HepG2 (cell line): ENCODE measurements around the gene SLC25A11. TPM values are rescaled to one million over a fixed set of nuclear protein-coding genes. Genes with fewer than 3 reads are reported as not detected.

Experiments
- ATAC-seq: fragments of 200-7000 bp; cut with Tn5 transposase; 3 replicates; pipeline ENCODE4 v1.9.1; 2020; ENCODE audit warnings: mild to moderate bottlenecking, moderate library complexity
- BruUV-seq: library from RNA; stranded (reverse); fragments of 400-500 nt; replicated peaks from 2 replicates; lab custom pipeline; 2021; lab: Mats Ljungman, UMichigan
- CTCF ChIA-PET: fragments of 300-600 bp; formaldehyde crosslinking; extraction: SDS; loops from one replicate; lab custom pipeline; 2021; ENCODE audit warnings: low total read pairs, inconsistent platforms, low intra/inter-chr PET ratio; lab: Yijun Ruan, JAX
- POLR2A ChIA-PET: fragments of 350-600 bp; sonication (Branson Sonifier 250); formaldehyde crosslinking; loops from one replicate; lab custom pipeline; 2020; ENCODE audit warnings: antibody characterized with exemption, inconsistent platforms; lab: Yijun Ruan, JAX
- DNase-seq: peaks from one replicate; pipeline ENCODE4 v3.0.0-alpha.2; 2015; ENCODE audit warnings: low spot score
- FAIRE-seq: peaks from 3 replicates; lab custom pipeline; 2011; peaks lifted over from hg19 to GRCh38; lab: Jason Lieb, UNC
- H2AFZ ChIP-seq: one replicate; pipeline ENCODE4 v1.6.1; 2011; ENCODE audit warnings: low read length, inconsistent platforms
- H3K27ac ChIP-seq: fragments of 300-600 bp; 3 replicates; pipeline ENCODE4 v1.8.0; 2011; ENCODE audit warnings: mixed run types, mild to moderate bottlenecking, mixed read lengths, low read length, inconsistent platforms; ENCODE audit not compliant: insufficient read depth; ENCODE audit errors: extremely low read length
- H3K27me3 ChIP-seq, 2 experiments: fragments of 200-600 bp in 1 of 2; 2 replicates in 1 of 2; 3 replicates in 1 of 2; pipeline versions ENCODE4 v1.6.0 to v1.8.0; 2011; ENCODE audit warnings: low read length in 2 of 2, mild to moderate bottlenecking in 2 of 2, moderate library complexity in 2 of 2, inconsistent platforms in 1 of 2; ENCODE audit not compliant: insufficient read depth in 2 of 2, control insufficient read depth in 1 of 2
- H3K36me3 ChIP-seq, 2 experiments: fragments of 200-600 bp in 1 of 2; replicated peaks in 1 of 2; 2 replicates in 1 of 2; 3 replicates in 1 of 2; pipeline versions ENCODE4 v1.5.1 to v1.8.0; 2011; ENCODE audit warnings: low read length in 2 of 2, inconsistent platforms in 1 of 2; ENCODE audit not compliant: insufficient read depth in 2 of 2, control insufficient read depth in 1 of 2
- H3K4me1 ChIP-seq: 2 replicates; pipeline ENCODE4 v1.5.1; 2012; ENCODE audit warnings: low read length, inconsistent platforms; ENCODE audit not compliant: insufficient read depth
- H3K4me2 ChIP-seq: 2 replicates; pipeline ENCODE4 v1.6.0; 2011; ENCODE audit warnings: low read depth, low read length, inconsistent platforms
- H3K4me3 ChIP-seq, 3 experiments: fragments of 200-600 bp in 1 of 3; sonication (generic), shearing (Covaris generic) in 1 of 3; replicated peaks in 1 of 3; 2 replicates each; pipeline ENCODE4 v1.5.1; 2011 to 2016; ENCODE audit warnings: low read length in 3 of 3, inconsistent platforms in 2 of 3, low read depth in 2 of 3, mild to moderate bottlenecking in 2 of 3, control low read depth in 1 of 3, mixed read lengths in 1 of 3; ENCODE audit not compliant: insufficient read depth in 1 of 3
- H3K79me2 ChIP-seq: one replicate; pipeline ENCODE4 v1.6.1; 2011; ENCODE audit warnings: low read length, inconsistent platforms; ENCODE audit not compliant: insufficient read depth
- H3K9ac ChIP-seq: 2 replicates; pipeline ENCODE4 v1.6.0; 2011; ENCODE audit warnings: mild to moderate bottlenecking, low read depth, low read length, inconsistent platforms; ENCODE audit not compliant: insufficient read depth
- H3K9me3 ChIP-seq: 2 replicates; pipeline ENCODE4 v1.5.1; 2012; ENCODE audit warnings: mild to moderate bottlenecking, low read length
- H4K20me1 ChIP-seq: 2 replicates; pipeline ENCODE4 v1.6.0; 2011; ENCODE audit warnings: inconsistent platforms, mild to moderate bottlenecking, low read length, moderate library complexity; ENCODE audit not compliant: insufficient read depth
- ASH2L ChIP-seq: fragments of 300-600, 200-600 bp; sonication (generic); IDR thresholded peaks from 2 replicates; pipeline ENCODE4 v1.7.0; 2017; ENCODE audit warnings: low read depth, mild to moderate bottlenecking, moderate library complexity, mixed read lengths, low read length; ENCODE audit not compliant: insufficient read length
- KLF13 ChIP-seq: sonication (generic); formaldehyde crosslinking; IDR thresholded peaks from 2 replicates; pipeline ENCODE4 v1.4.0; 2020; ENCODE audit warnings: mild to moderate bottlenecking, missing genetic modification reagents
- POLR2A ChIP-seq, 2 experiments: IDR thresholded peaks; 2 replicates each; pipeline ENCODE4 v1.6.1; 2011; ENCODE audit warnings: low read depth in 2 of 2, low read length in 2 of 2, mild to moderate bottlenecking in 1 of 2, moderate library complexity in 1 of 2; ENCODE audit not compliant: insufficient read depth in 1 of 2
- ZC3H13 ChIP-seq: sonication (generic); formaldehyde crosslinking; IDR thresholded peaks from 2 replicates; pipeline ENCODE4 v1.8.1; 2023; ENCODE audit warnings: mild to moderate bottlenecking, missing genetic modification reagents, moderate library complexity
- ZNF17 ChIP-seq: sonication (generic); formaldehyde crosslinking; IDR thresholded peaks from 2 replicates; pipeline ENCODE4 v1.5.0; 2020; ENCODE audit warnings: mild to moderate bottlenecking, missing genetic modification reagents
- ZNF556 ChIP-seq: sonication (generic); formaldehyde crosslinking; IDR thresholded peaks from 2 replicates; pipeline ENCODE4 v1.4.0; 2020; ENCODE audit warnings: mild to moderate bottlenecking, missing genetic modification reagents, borderline replicate concordance
- ZNF709 ChIP-seq: sonication (generic); formaldehyde crosslinking; IDR thresholded peaks from 2 replicates; pipeline ENCODE4 v1.5.0; 2020; ENCODE audit warnings: mild to moderate bottlenecking, missing genetic modification reagents
- ZSCAN25 ChIP-seq: sonication (generic); formaldehyde crosslinking; IDR thresholded peaks from 2 replicates; pipeline ENCODE4 v1.8.0; 2022; ENCODE audit warnings: mild to moderate bottlenecking, missing genetic modification reagents
- WGBS: methylation state at CpG from one replicate; pipeline ENCODE4 v1.1.6; 2017; ENCODE audit warnings: low lambda C conversion rate; 5-methylcytosine and 5-hydroxymethylcytosine counted together
- in situ Hi-C: cut with HindIII; loops from 2 replicates; pipeline ENCODE4 v1.10.0; 2017; ENCODE audit warnings: low pct_unique_long_range_greater_than_20kb; ENCODE audit not compliant: extremely low pct_ligation_motif_present
- intact Hi-C: fragments of 100-400 bp; cut with micrococcal nuclease; formaldehyde crosslinking; loops from one replicate; pipeline ENCODE4 v1.10.0; 2022; ENCODE audit not compliant: unreplicated experiment
- polyA plus RNA-seq, 8 experiments: library from polyadenylated mRNA; depleted of rRNA in 3 of 8; stranded (reverse) in 7 of 8; unstranded in 1 of 8; fragments of >200 nt; fragmentation: Illumina TruSeq in 4 of 8; extraction: Trizol in 4 of 8; gene quantifications; 2 replicates each; pipeline versions ENCODE4 v1.2.1 to v1.2.3, GENCODE V29; 2011 to 2016; ENCODE audit warnings: low read depth in 4 of 8, missing spikeins in 1 of 8, mixed read lengths in 1 of 8; ENCODE audit not compliant: insufficient read depth in 1 of 8
- total RNA-seq, 5 experiments: library from RNA; depleted of rRNA; stranded (reverse); fragments of >200 nt; fragmentation: Illumina TruSeq; extraction: Trizol; gene quantifications; 2 replicates each; pipeline ENCODE4 v1.2.3, GENCODE V29; 2016; ENCODE audit warnings: low read depth in 1 of 5
- TF ChIP-seq, protein P1 (sequence below): sonication (generic); formaldehyde crosslinking; IDR thresholded peaks from 2 replicates; pipeline ENCODE4 v1.5.0; 2020; ENCODE audit warnings: mild to moderate bottlenecking, missing genetic modification reagents, borderline replicate concordance
- TF ChIP-seq, protein P2 (sequence below): sonication (generic); formaldehyde crosslinking; IDR thresholded peaks from 2 replicates; pipeline ENCODE4 v1.4.0; 2020; ENCODE audit warnings: mild to moderate bottlenecking, missing genetic modification reagents

Gene SLC25A11
- total and polyA plus RNA-seq, 2 of the 13 experiments (the other 11 are each of a cell fraction or from before 2014, with no cell fraction given) = 35.4 to 47.2 TPM

DNA sequence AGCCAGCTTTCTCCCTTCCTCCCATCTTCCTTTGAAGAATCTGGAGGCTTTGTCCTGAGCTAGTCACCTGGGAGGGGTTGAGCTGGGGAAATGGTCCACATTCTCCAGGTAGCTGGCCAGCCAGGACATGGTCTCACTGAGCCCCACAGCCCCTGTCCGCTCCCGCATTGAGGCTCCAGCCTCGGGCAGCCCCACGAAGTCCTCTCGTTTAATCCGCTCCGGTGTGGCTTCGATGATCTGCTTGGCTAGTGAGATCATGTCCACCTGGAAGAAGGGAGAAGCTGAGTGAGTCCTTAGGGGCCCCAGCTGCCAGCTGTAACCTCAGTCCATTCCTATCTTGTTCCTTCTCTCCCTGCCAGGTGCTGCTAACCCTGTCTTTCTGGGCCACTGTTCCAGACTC is 30.4 kb upstream of the SLC25A11 start:
- WGBS = 97% methylated on average over 8 of the region's 8 CpGs
- intact Hi-C loops (no loop called here), in situ Hi-C loops (no loop called here)
- peak overlapping the region; percentile 82 for H3K4me2 ChIP-seq
- ChIA-PET POLR2A (interaction anchor here (0.9 to 10.5 kb wide), 11 partner anchors 13 to 199 kb away, joined by 3 to 273 read pairs (median 4); partner anchors contain the start of genes CAMTA2, ENO3, PFN1 and RNF167), CTCF (interaction anchor here (0.9 kb wide), 1 partner anchor 61 kb away, joined by 3 read pairs; no protein-coding TSS in a partner anchor)
- no peaks in the 10 kb centered on the region for H3K9me3 ChIP-seq
- H3K36me3 ChIP-seq = peaks cover 0 to 10% of the 10 kb centered on the region in 2 experiments; a peak in 3 of 5 replicates
- peak overlapping the region in 1 of 3 experiments; percentile 88; a peak in 2 of 6 replicates for H3K4me3 ChIP-seq
- H3K27ac ChIP-seq = peak overlapping the region; percentile 92
- no peak for DNase-seq
- no peaks in the 10 kb centered on the region; a peak in 1 of 5 replicates for H3K27me3 ChIP-seq
- peaks cover 27% of the 10 kb centered on the region for H3K79me2 ChIP-seq
- ATAC-seq = no peak
- BruUV-seq = no TSS peak
- H3K9ac ChIP-seq = peak overlapping the region; percentile 91; the same call in 1 of the 2 replicates
- no peak overlapping the region for H2AFZ ChIP-seq
- no peak for FAIRE-seq
- no peaks in the 10 kb centered on the region for H4K20me1 ChIP-seq
- peaks cover 31% of the 10 kb centered on the region for H3K4me1 ChIP-seq
- no peak for TF ChIP-seq KLF13
- no peak for TF ChIP-seq ZSCAN25 (CRISPR knock-in tag)
- no peak for TF ChIP-seq ZNF556 (CRISPR knock-in tag)
- no peak for TF ChIP-seq ZNF17 (CRISPR knock-in tag)
- TF ChIP-seq ZNF709 (CRISPR knock-in tag) = 0 out of 2 replicates have a peak, but pooled peaks have one; percentile 34
- TF ChIP-seq ASH2L = no peak
- 0 out of 4 replicates have a peak, but pooled peaks of 1 of the 2 experiments have one; percentile 35 for TF ChIP-seq POLR2A (IDR thresholded peaks at IDR 0.05; ENCODE audit: insufficient read depth in 1 of 2, low read depth in 2 of 2, low read length in 2 of 2)
- TF ChIP-seq, protein P1, sequence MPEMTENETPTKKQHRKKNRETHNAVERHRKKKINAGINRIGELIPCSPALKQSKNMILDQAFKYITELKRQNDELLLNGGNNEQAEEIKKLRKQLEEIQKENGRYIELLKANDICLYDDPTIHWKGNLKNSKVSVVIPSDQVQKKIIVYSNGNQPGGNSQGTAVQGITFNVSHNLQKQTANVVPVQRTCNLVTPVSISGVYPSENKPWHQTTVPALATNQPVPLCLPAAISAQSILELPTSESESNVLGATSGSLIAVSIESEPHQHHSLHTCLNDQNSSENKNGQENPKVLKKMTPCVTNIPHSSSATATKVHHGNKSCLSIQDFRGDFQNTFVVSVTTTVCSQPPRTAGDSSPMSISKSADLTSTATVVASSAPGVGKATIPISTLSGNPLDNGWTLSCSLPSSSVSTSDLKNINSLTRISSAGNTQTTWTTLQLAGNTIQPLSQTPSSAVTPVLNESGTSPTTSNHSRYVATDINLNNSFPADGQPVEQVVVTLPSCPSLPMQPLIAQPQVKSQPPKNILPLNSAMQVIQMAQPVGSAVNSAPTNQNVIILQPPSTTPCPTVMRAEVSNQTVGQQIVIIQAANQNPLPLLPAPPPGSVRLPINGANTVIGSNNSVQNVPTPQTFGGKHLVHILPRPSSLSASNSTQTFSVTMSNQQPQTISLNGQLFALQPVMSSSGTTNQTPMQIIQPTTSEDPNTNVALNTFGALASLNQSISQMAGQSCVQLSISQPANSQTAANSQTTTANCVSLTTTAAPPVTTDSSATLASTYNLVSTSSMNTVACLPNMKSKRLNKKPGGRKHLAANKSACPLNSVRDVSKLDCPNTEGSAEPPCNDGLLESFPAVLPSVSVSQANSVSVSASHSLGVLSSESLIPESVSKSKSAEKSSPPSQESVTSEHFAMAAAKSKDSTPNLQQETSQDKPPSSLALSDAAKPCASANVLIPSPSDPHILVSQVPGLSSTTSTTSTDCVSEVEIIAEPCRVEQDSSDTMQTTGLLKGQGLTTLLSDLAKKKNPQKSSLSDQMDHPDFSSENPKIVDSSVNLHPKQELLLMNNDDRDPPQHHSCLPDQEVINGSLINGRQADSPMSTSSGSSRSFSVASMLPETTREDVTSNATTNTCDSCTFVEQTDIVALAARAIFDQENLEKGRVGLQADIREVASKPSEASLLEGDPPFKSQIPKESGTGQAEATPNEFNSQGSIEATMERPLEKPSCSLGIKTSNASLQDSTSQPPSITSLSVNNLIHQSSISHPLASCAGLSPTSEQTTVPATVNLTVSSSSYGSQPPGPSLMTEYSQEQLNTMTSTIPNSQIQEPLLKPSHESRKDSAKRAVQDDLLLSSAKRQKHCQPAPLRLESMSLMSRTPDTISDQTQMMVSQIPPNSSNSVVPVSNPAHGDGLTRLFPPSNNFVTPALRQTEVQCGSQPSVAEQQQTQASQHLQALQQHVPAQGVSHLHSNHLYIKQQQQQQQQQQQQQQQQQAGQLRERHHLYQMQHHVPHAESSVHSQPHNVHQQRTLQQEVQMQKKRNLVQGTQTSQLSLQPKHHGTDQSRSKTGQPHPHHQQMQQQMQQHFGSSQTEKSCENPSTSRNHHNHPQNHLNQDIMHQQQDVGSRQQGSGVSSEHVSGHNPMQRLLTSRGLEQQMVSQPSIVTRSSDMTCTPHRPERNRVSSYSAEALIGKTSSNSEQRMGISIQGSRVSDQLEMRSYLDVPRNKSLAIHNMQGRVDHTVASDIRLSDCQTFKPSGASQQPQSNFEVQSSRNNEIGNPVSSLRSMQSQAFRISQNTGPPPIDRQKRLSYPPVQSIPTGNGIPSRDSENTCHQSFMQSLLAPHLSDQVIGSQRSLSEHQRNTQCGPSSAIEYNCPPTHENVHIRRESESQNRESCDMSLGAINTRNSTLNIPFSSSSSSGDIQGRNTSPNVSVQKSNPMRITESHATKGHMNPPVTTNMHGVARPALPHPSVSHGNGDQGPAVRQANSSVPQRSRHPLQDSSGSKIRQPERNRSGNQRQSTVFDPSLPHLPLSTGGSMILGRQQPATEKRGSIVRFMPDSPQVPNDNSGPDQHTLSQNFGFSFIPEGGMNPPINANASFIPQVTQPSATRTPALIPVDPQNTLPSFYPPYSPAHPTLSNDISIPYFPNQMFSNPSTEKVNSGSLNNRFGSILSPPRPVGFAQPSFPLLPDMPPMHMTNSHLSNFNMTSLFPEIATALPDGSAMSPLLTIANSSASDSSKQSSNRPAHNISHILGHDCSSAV (CRISPR knock-in tag) = no peak
- TF ChIP-seq, protein P2, sequence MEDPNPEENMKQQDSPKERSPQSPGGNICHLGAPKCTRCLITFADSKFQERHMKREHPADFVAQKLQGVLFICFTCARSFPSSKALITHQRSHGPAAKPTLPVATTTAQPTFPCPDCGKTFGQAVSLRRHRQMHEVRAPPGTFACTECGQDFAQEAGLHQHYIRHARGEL (CRISPR knock-in tag) = no peak
- TF ChIP-seq ZC3H13 (CRISPR knock-in tag) = 0 out of 2 replicates have a peak, but pooled peaks have one; percentile 16
